Suprapubic skin (tissue), 4 donors: ENCODE measurements around the gene CREB3L4. TPM values are rescaled to one million over a fixed set of nuclear protein-coding genes. Genes with fewer than 3 reads are reported as not detected.
A peak's percentile ranks its signal among the peaks of the same experiment; 100 is the strongest.

ENCODE experiments used
- DNase-seq, 2 donors: peaks; one replicate each; pipeline ENCODE4 v3.0.0-alpha.2; 2019; ENCODE audit warnings: low spot score in 2 of 2
- H3K27ac ChIP-seq: fragments of 200-600 bp; sonication (generic); one replicate; pipeline ENCODE4 v1.5.1; 2019
- H3K27me3 ChIP-seq: fragments of 200-600 bp; sonication (generic); one replicate; pipeline ENCODE4 v1.5.1; 2019
- H3K36me3 ChIP-seq: fragments of 200-600 bp; sonication (generic); one replicate; pipeline ENCODE4 v1.5.1; 2019
- H3K4me1 ChIP-seq: fragments of 200-600 bp; sonication (generic); one replicate; pipeline ENCODE4 v1.5.1; 2019
- H3K4me3 ChIP-seq: fragments of 200-600 bp; sonication (generic); one replicate; pipeline ENCODE4 v1.5.1; 2019; ENCODE audit warnings: mild to moderate bottlenecking
- H3K9me3 ChIP-seq: fragments of 200-600 bp; sonication (generic); one replicate; pipeline ENCODE4 v1.5.1; 2019
- EP300 ChIP-seq: sonication (generic); formaldehyde crosslinking; IDR thresholded peaks from one replicate; pipeline ENCODE4 v1.6.1; 2017; ENCODE audit warnings: antibody characterized with exemption
- POLR2A ChIP-seq, 2 donors: fragments of 450-650 bp; IDR thresholded peaks; one replicate each; pipeline ENCODE4 v1.6.1; 2017; ENCODE audit warnings: antibody characterized with exemption in 2 of 2, mild to moderate bottlenecking in 2 of 2, moderate library complexity in 2 of 2
- POLR2AphosphoS5 ChIP-seq, 3 donors: sonication (generic); formaldehyde crosslinking; IDR thresholded peaks; one replicate each; pipeline ENCODE4 v1.6.1; 2017; ENCODE audit warnings: antibody characterized with exemption in 3 of 3
- WGBS: methylation state at CpG from one replicate; pipeline ENCODE4 v1.1.5; 2018; 5-methylcytosine and 5-hydroxymethylcytosine counted together
- total RNA-seq, 4 donors: library from RNA; depleted of rRNA; stranded (reverse); fragments of >200 nt; gene quantifications; one replicate each; pipeline ENCODE4 v1.1.0, GENCODE V29; 2016
- TF ChIP-seq, protein P1 (sequence below), 2 donors: fragments of 200-600 bp in 1 of 2; fragments of 450-650 bp in 1 of 2; sonication (generic) in 1 of 2; IDR thresholded peaks; one replicate each; pipeline ENCODE4 v1.5.1; 2016 to 2019; ENCODE audit warnings: antibody characterized with exemption in 2 of 2, mild to moderate bottlenecking in 1 of 2, moderate library complexity in 1 of 2

The CREB3L4 gene
- total RNA-seq, 4 donors from 2014 or later, result 16.6 to 41.0 (median 20.3) TPM

DNA sequence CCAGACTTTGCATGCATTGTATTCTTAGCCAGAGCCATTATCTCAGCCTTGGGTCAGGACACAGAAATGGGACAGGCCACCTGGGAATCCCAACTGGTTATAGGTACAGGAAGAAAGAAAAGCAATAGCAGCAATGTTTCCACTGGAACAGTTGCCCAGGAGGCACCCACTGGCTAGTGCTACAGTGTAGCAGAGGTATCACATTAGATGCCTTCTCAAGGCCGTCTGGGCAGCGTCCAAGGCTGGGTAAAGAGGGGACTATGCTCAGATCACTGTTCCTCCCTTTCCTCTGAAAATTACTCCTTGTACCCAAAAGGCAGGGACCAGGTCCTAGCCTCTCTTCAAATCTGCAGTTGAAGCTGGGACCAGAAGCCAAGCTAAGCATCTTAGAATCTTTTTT is 2.6 kb downstream of the CREB3L4 start:
- TF ChIP-seq EP300 (no peak), POLR2A (IDR thresholded peaks at IDR 0.05) (no peak), POLR2AphosphoS5 (IDR thresholded peaks at IDR 0.05) (no peak)
- TF ChIP-seq, protein P1, sequence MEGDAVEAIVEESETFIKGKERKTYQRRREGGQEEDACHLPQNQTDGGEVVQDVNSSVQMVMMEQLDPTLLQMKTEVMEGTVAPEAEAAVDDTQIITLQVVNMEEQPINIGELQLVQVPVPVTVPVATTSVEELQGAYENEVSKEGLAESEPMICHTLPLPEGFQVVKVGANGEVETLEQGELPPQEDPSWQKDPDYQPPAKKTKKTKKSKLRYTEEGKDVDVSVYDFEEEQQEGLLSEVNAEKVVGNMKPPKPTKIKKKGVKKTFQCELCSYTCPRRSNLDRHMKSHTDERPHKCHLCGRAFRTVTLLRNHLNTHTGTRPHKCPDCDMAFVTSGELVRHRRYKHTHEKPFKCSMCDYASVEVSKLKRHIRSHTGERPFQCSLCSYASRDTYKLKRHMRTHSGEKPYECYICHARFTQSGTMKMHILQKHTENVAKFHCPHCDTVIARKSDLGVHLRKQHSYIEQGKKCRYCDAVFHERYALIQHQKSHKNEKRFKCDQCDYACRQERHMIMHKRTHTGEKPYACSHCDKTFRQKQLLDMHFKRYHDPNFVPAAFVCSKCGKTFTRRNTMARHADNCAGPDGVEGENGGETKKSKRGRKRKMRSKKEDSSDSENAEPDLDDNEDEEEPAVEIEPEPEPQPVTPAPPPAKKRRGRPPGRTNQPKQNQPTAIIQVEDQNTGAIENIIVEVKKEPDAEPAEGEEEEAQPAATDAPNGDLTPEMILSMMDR (IDR thresholded peaks at IDR 0.05), result no peak
- Histone ChIP-seq H3K4me3 (no peak overlapping the region), H3K4me1 (peaks cover 23% of the 10 kb centered on the region), H3K27me3 (no peaks in the 10 kb centered on the region), H3K9me3 (no peaks in the 10 kb centered on the region), H3K36me3 (peaks cover 27% of the 10 kb centered on the region), H3K27ac (no peak overlapping the region)
- 98% methylated on average over 2 of the region's 2 CpGs for WGBS
- DNase-seq, result no peak

DNA sequence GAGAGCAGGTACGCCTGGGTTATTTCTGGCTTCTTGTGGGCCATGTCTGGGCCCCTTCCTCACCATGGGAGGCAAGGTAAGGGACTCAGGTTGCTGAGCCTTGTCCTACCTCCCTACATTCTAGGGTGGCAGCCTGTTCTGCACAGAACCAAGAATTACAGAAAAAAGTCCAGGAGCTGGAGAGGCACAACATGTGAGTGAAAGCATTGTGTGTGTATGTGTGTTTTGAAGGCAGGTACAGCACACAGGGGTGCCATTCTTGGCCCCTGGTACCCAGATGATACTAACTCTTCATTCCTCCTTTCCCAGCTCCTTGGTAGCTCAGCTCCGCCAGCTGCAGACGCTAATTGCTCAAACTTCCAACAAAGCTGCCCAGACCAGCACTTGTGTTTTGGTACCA is 5.4 kb downstream of the CREB3L4 start:
- no peak for DNase-seq
- Histone ChIP-seq H3K4me3 (no peak overlapping the region), H3K27ac (no peak overlapping the region), H3K4me1 (peaks cover 23% of the 10 kb centered on the region), H3K9me3 (no peaks in the 10 kb centered on the region), H3K36me3 (peaks cover 27% of the 10 kb centered on the region), H3K27me3 (no peaks in the 10 kb centered on the region)
- TF ChIP-seq POLR2A (IDR thresholded peaks at IDR 0.05), result no peak
- TF ChIP-seq POLR2AphosphoS5 (IDR thresholded peaks at IDR 0.05), result no peak
- TF ChIP-seq, protein P1 (IDR thresholded peaks at IDR 0.05), result no peak
- no peak for TF ChIP-seq EP300
- 100% methylated on average over 3 of the region's 3 CpGs for WGBS

DNA sequence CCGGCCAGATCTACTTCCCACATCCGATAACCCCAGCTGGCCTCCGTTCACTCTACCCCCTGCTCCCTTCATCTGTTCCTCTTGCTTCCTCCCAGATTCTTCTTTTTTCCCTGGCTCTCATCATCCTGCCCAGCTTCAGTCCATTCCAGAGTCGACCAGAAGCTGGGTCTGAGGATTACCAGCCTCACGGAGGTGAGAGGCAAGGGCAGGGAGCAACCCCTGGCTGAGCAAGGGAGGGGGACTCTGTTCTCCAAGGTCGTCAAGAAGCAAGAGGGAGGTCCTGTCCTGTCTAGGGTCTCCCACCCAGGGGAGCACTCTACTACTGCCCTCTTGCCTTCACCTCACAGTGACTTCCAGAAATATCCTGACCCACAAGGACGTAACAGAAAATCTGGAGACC is 5.8 kb downstream of the CREB3L4 start:
- H3K9me3 ChIP-seq, result no peaks in the 10 kb centered on the region
- 72% methylated on average over 7 of the region's 7 CpGs for WGBS
- no peak overlapping the region for H3K27ac ChIP-seq
- H3K4me3 ChIP-seq, result no peak overlapping the region
- H3K27me3 ChIP-seq, result no peaks in the 10 kb centered on the region
- H3K4me1 ChIP-seq, result peaks cover 22% of the 10 kb centered on the region
- no peak for TF ChIP-seq POLR2AphosphoS5 (IDR thresholded peaks at IDR 0.05)
- no peak for TF ChIP-seq POLR2A (IDR thresholded peaks at IDR 0.05)
- TF ChIP-seq, protein P1 (IDR thresholded peaks at IDR 0.05), result no peak
- no peak for TF ChIP-seq EP300
- DNase-seq, result no peak
- peaks cover 27% of the 10 kb centered on the region for H3K36me3 ChIP-seq

DNA sequence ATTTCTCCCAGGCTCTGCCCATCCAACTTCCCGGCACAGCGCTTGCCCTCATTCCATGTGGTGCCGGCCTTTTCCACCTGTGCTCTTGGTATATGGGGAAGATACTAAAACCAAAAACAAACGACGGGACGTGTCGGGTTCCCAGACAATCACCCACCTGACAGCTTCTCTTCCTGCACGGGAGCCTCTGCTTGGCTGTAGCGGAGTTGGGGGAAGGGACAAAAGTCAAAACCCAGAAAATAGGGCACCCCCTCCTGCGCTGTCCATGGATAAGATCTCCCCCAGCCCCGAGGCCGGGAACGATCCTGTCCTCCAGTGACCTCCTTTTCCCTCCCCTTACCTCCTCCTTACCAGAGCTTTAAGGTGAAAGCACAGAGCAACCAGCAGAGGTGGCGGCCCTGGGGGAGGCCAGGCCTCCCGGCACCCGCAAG is 9.1 kb downstream of the CREB3L4 start:
- TF ChIP-seq POLR2AphosphoS5 (IDR thresholded peaks at IDR 0.05), result no peak
- TF ChIP-seq EP300, result no peak
- TF ChIP-seq, protein P1 (IDR thresholded peaks at IDR 0.05), result no peak
- TF ChIP-seq POLR2A (IDR thresholded peaks at IDR 0.05), result no peak
- H3K27me3 ChIP-seq, result no peaks in the 10 kb centered on the region
- no peaks in the 10 kb centered on the region for H3K9me3 ChIP-seq
- peak overlapping the region; percentile 75 for H3K4me3 ChIP-seq
- peaks cover 21% of the 10 kb centered on the region for H3K4me1 ChIP-seq
- peaks cover 38% of the 10 kb centered on the region for H3K36me3 ChIP-seq
- peak overlapping the region; percentile 93 for H3K27ac ChIP-seq
- DNase-seq, result no peak
- 0% methylated on average over 14 of the region's 16 CpGs for WGBS

DNA sequence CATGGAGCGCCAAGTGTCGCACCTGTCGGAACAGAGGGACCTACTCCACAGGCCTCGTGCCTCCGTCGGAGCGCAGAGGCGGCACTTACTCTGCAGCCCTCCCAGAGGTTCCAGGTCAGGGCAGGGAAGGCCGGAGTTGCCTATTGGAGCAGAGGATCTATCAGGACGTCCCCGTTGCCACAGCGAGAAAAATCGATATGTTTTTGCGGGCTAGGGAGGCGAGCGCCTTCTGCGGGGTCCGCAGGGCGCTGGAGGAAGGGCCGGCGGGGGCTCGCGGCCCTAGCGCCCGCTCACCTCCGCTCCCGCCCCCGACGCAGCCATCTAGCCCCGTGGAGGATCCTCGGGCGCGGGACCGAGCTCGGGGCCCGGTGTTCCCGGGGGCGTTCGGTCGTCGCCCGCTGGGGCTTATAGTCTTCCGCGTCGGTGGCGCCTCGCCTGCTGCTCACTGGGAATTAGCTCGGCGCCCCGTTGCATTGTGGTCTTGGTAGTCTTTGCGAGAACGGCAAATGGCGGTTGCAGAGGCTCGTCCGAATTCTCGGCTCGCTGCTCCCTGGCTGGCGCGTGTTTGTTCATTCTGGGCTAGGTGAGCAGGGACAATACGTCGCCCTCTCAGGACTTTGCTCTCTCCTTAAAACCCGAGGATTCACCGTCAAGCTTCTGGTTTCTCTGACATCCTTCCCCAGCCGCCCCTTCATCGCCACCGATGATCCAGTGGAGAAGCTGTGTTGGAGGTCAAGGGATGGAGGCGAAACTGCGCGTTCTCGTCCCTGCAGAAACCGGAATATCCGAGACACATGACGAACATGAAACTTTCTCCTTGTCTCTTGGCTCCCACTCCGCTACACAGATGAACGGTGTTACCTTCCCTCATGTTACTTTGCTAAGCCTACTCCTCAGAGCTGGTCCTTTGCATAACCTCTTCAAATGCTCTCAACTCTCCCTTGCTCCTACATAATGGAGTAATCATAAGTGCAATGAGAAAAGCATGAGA is 9.8 kb downstream of the CREB3L4 start, which contains the start of gene JTB:
Gene JTB (minus strand): TSS at position 425 of the 991 bp plus-strand sequence. CDS start 422 bp downstream, at position 3.
- peak; percentile 92 to 97 for DNase-seq
- TF ChIP-seq, protein P1 (IDR thresholded peaks at IDR 0.05), result no peak
- TF ChIP-seq POLR2A (IDR thresholded peaks at IDR 0.05) (peak in 1 of 2 donors; percentile 91), EP300 (no peak), POLR2AphosphoS5 (IDR thresholded peaks at IDR 0.05) (peak in 2 of 3 donors; percentile 30 to 69)

More for the DNA sequence above, 9.8 kb downstream of the CREB3L4 start, which contains the start of gene JTB:
- Histone ChIP-seq H3K4me1 (peaks cover 21% of the 10 kb centered on the region), H3K4me3 (peak within 1 kb of the TSS; percentile 75), H3K27me3 (no peaks in the 10 kb centered on the region), H3K36me3 (peaks cover 45% of the 10 kb centered on the region), H3K9me3 (no peaks in the 10 kb centered on the region), H3K27ac (peak within 1 kb of the TSS; percentile 93)
- 0% methylated on average over 14 of the region's 75 CpGs for WGBS
